HepG2 (cell line): Measurements from ENCODE around the gene CPPED1. TPM values are rescaled to one million over a fixed set of nuclear protein-coding genes. Genes with fewer than 3 reads are reported as not detected.
A peak's percentile ranks its signal among the peaks of the same experiment; 100 is the strongest.

Experiments
- BRCA1 ChIP-seq: sonication (generic); formaldehyde crosslinking; IDR thresholded peaks from 2 replicates; pipeline ENCODE4 v1.4.0; 2020; ENCODE audit warnings: missing genetic modification reagents
- HNF1A ChIP-seq, 2 experiments: sonication (generic) in 1 of 2; formaldehyde crosslinking in 1 of 2; IDR thresholded peaks; 2 replicates each; pipeline versions ENCODE4 v1.4.0 to v1.6.1; 2016 to 2020; ENCODE audit warnings: borderline replicate concordance in 1 of 2, low read depth in 1 of 2, mild to moderate bottlenecking in 1 of 2, missing genetic modification reagents in 1 of 2
- HOXD1 ChIP-seq: sonication (generic); formaldehyde crosslinking; IDR thresholded peaks from 2 replicates; pipeline ENCODE4 v1.5.0; 2020; ENCODE audit warnings: missing genetic modification reagents
- KLF15 ChIP-seq: sonication (generic); formaldehyde crosslinking; IDR thresholded peaks from 2 replicates; pipeline ENCODE4 v1.8.1; 2023; ENCODE audit warnings: borderline replicate concordance, mild to moderate bottlenecking, inconsistent platforms, missing genetic modification reagents, mixed read lengths
- MLX ChIP-seq: IDR thresholded peaks from 2 replicates; pipeline ENCODE4 v1.6.1; 2016
- MZF1 ChIP-seq: sonication (generic); formaldehyde crosslinking; IDR thresholded peaks from 2 replicates; pipeline ENCODE4 v1.8.1; 2023; ENCODE audit warnings: mild to moderate bottlenecking, missing genetic modification reagents, borderline replicate concordance
- NPAS2 ChIP-seq: sonication (generic); formaldehyde crosslinking; IDR thresholded peaks from 2 replicates; pipeline ENCODE4 v1.8.0; 2022; ENCODE audit warnings: mild to moderate bottlenecking, missing genetic modification reagents, borderline replicate concordance
- PREB ChIP-seq: sonication (generic); formaldehyde crosslinking; IDR thresholded peaks from 2 replicates; pipeline ENCODE4 v1.4.0; 2020; ENCODE audit warnings: missing genetic modification reagents
- RARG ChIP-seq: sonication (generic); formaldehyde crosslinking; IDR thresholded peaks from 2 replicates; pipeline ENCODE4 v1.4.0; 2020; ENCODE audit warnings: low read depth, mild to moderate bottlenecking, missing genetic modification reagents
- RFXAP ChIP-seq: sonication (generic); formaldehyde crosslinking; IDR thresholded peaks from 2 replicates; pipeline ENCODE4 v1.4.0; 2020; ENCODE audit warnings: missing genetic modification reagents, borderline replicate concordance
- SOX13 ChIP-seq, 3 experiments: fragments of 450-650 bp in 1 of 3; sonication (generic) in 1 of 3; formaldehyde crosslinking in 1 of 3; IDR thresholded peaks in 2 of 3; conservative IDR thresholded peaks in 1 of 3; 2 replicates each; pipeline versions ENCODE4 v1.5.0 to v1.6.1; 2016 to 2020; ENCODE audit warnings: antibody characterized with exemption in 1 of 3, mild to moderate bottlenecking in 1 of 3, missing compliant biosample characterization in 1 of 3, missing genetic modification reagents in 1 of 3, moderate library complexity in 1 of 3
- TP53 ChIP-seq: sonication (generic); formaldehyde crosslinking; conservative IDR thresholded peaks from 2 replicates; pipeline ENCODE4 v1.4.0; 2020; ENCODE audit warnings: missing genetic modification reagents
- TRIM24 ChIP-seq: sonication (generic); formaldehyde crosslinking; IDR thresholded peaks from 2 replicates; pipeline ENCODE4 v1.8.0; 2022; ENCODE audit warnings: mild to moderate bottlenecking, missing genetic modification reagents
- ZBED4 ChIP-seq: sonication (generic); formaldehyde crosslinking; IDR thresholded peaks from 2 replicates; pipeline ENCODE4 v1.4.0; 2020; ENCODE audit warnings: missing genetic modification reagents, borderline replicate concordance
- ZBTB7A ChIP-seq: sonication (generic); formaldehyde crosslinking; IDR thresholded peaks from 2 replicates; pipeline ENCODE4 v1.8.0; 2022; ENCODE audit warnings: mild to moderate bottlenecking, missing genetic modification reagents
- ZNF607 ChIP-seq: sonication (generic); formaldehyde crosslinking; IDR thresholded peaks from 2 replicates; pipeline ENCODE4 v1.5.1; 2020; ENCODE audit warnings: missing genetic modification reagents, mild to moderate bottlenecking, borderline replicate concordance
- ZNF782 ChIP-seq: sonication (generic); formaldehyde crosslinking; IDR thresholded peaks from 2 replicates; pipeline ENCODE4 v1.4.0; 2020; ENCODE audit warnings: missing genetic modification reagents, mild to moderate bottlenecking, borderline replicate concordance
- ZNF790 ChIP-seq: sonication (generic); formaldehyde crosslinking; IDR thresholded peaks from 2 replicates; pipeline ENCODE4 v1.8.0; 2022; ENCODE audit warnings: missing genetic modification reagents, mild to moderate bottlenecking, borderline replicate concordance
- polyA plus RNA-seq, 8 experiments: library from polyadenylated mRNA; depleted of rRNA in 3 of 8; stranded (reverse) in 7 of 8; unstranded in 1 of 8; fragments of >200 nt; fragmentation: Illumina TruSeq in 4 of 8; extraction: Trizol in 4 of 8; gene quantifications; 2 replicates each; pipeline versions ENCODE4 v1.2.1 to v1.2.3, GENCODE V29; 2011 to 2016; ENCODE audit warnings: low read depth in 4 of 8, missing spikeins in 1 of 8, mixed read lengths in 1 of 8; ENCODE audit not compliant: insufficient read depth in 1 of 8
- total RNA-seq, 5 experiments: library from RNA; depleted of rRNA; stranded (reverse); fragments of >200 nt; fragmentation: Illumina TruSeq; extraction: Trizol; gene quantifications; 2 replicates each; pipeline ENCODE4 v1.2.3, GENCODE V29; 2016; ENCODE audit warnings: low read depth in 1 of 5

The CPPED1 gene
- total and polyA plus RNA-seq, 2 of the 13 experiments (the other 11 are each of a cell fraction or from before 2014, with no cell fraction given) = 66.6 to 71.3 TPM

GRCh38 chr16:12802048-12802447 lies 1.6 kb downstream of the CPPED1 start (continued):
- TF ChIP-seq HNF1A (IDR thresholded peaks at IDR 0.05; ENCODE audit: low read depth) (no peak), HNF1A (CRISPR knock-in tag; IDR thresholded peaks at IDR 0.05; ENCODE audit: borderline replicate concordance) (no peak), KLF15 (CRISPR knock-in tag) (no peak), ZNF782 (no peak), TP53 (CRISPR knock-in tag) (no peak), SOX13 (IDR thresholded peaks at IDR 0.05) (no peak), SOX13 (CRISPR knock-in tag; conservative IDR thresholded peaks at IDR 0.05 in 1 of 2, IDR thresholded peaks at IDR 0.05 in 1 of 2) (no peak), ZBED4 (no peak), RARG (CRISPR knock-in tag) (no peak), HOXD1 (no peak), NPAS2 (CRISPR knock-in tag) (no peak), PREB (CRISPR knock-in tag) (no peak), MZF1 (CRISPR knock-in tag) (no peak), ZNF607 (peak; percentile 42; the same call in 1 of the 2 replicates), ZBTB7A (no peak), ZNF790 (peak; percentile 32; the same call in 1 of the 2 replicates), MLX (CRISPR knock-in tag) (no peak), RFXAP (CRISPR knock-in tag) (no peak), BRCA1 (CRISPR knock-in tag) (no peak), TRIM24 (CRISPR knock-in tag) (no peak)
